HG03442 (cell line): ENCODE measurements around the gene CCN5.
"Not testable (repeated sequence)": the region's sequence is repeated elsewhere in the genome, so short reads cannot be mapped to it uniquely, and the experiment has no call there.

Source experiments
- ATAC-seq: cut with Tn5 transposase; IDR thresholded peaks from one replicate; pipeline ENCODE4 v1.9.1; 2021; ENCODE audit warnings: mild to moderate bottlenecking, moderate library complexity; ENCODE audit not compliant: unreplicated experiment

The CCN5 gene

GRCh38 chr20:44694159-44694558 is 21.0 kb upstream of the CCN5 start:
- ATAC-seq, result no peak

DNA sequence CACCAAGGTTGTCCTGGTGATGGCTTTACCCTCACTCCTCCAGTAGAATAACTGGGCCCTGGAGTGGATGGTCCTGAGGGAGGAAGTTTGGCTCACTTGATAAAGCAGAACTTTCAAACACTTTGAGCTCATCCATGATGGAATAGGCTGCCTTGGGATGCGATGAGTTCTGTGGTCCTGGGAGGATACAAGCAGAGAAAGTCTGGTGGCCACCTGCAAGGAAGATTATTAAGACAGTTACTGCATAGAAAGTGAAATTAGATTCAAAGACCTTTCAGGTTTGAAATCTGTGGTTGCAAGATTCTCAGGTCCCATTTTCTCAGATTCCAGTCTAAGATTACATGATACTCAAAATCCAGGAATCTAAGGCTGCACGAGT is 19.9 kb upstream of the CCN5 start:
- no peak for ATAC-seq

- ATAC-seq, result no peak
These were observed 19.4 kb upstream of the CCN5 start for GRCh38 chr20:44695674-44696300.

DNA sequence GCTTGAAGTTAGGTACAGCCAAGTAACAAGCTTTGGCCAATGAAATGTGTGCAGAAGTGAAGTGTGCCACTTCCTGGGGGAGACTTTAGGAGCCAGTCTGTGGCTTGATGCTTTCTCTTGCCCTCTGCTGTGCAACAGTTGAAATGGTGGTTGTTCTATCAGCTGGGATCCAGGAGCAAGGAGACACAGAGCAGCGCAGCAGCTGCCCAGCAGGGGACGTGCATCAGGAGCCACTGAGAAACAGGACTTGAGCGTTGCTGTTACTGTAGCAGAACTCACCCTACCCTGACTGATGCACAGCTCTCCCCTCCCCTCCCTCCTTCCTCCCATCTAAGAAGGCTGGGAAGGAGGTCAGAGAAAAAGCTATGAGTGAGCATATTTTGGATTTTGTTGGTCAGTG is 18.9 kb upstream of the CCN5 start:
- ATAC-seq, result no peak

DNA sequence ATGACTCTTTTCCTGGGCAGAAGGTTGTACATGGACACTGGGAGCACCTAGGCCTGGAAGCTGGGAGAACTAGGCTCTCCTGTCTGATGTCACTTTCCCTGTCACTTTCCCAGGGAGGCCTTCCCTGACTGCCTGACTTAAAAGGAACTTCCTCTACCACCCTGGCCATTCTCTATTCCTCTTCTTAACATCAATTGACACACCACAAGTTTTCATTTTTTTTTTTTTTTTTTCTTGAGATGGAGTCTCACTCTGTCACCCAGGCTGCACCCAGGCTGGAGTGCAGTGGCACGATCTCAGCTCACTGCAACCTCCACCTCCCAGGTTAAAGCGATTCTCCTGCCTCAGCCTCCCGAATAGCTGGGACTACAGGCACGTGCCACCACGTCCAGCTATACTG is 18.1 kb upstream of the CCN5 start:
- ATAC-seq, result not testable (repeated sequence)

GRCh38 chr20:44698351-44698750 is 16.8 kb upstream of the CCN5 start:
- ATAC-seq, result no peak

GRCh38 chr20:44700306-44700705 is 14.9 kb upstream of the CCN5 start:
- ATAC-seq, result no peak

GRCh38 chr20:44701118-44701857 is 13.9 kb upstream of the CCN5 start:
- ATAC-seq, result no peak

DNA sequence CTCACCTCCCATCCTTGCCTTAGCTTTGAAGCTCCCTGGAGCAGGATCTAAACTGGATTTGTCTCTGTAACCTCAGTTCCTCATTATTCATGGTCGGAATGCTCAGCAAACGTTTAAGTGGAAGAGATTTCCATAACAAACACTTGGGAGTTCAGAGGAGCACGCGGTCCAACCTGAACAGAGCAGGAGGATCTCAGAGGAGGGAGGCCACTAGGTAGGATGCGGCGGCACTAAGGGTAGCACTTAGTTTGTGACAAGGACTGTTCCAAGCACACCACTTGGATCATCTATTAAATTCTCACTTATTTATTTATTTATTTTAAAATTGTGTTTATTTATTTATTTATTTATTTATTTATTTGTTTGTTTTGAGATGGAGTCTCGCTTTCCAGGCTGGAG is 13.3 kb upstream of the CCN5 start:
- ATAC-seq, result no peak

DNA sequence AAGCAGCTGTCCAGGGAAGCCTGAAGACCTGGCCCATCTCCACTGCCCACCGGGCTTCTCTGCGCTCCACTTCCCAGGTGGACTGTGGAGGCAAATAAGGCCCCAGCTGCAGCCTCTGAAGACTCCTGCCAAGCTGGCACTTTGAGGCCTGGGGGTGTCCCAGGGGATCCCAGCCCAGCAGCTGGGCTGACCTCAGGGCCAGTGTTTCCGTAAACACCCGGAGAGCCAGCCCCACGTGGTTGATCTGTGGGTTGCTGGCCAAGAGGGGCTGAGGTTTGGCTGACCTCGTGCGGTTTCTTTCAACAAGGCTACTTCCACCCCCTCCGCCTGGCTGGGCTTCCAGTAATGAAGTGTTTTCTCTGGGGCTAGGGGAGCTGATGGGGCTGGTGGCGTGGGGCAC is 12.4 kb upstream of the CCN5 start:
- ATAC-seq, result no peak

- ATAC-seq, result no peak
These were observed 11.8 kb upstream of the CCN5 start for GRCh38 chr20:44703183-44703925.

- ATAC-seq, result no peak
These were observed 11.1 kb upstream of the CCN5 start for GRCh38 chr20:44703956-44704488.

DNA sequence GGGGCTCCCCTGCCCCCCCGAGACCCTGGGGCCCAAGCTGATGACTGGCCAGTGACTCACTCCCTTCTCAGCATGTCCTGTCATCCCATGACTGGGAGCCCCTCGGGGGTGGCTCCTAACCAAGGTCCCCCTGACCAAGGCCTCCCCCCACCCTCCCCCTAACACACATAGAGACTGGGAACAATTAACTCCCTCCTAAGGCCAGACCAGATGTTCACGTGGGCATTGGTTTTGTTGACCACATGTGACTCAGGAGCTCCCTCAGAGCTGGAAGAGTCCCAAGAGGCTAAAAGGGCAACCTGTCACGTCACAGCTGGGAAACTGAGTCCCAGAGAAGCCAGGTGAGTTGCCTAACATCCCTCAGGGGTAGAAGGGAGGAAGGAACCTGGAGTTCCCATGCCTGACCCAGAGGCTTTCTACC is 10.6 kb upstream of the CCN5 start:
- ATAC-seq, result no peak

GRCh38 chr20:44705364-44706094 is 9.6 kb upstream of the CCN5 start:
- ATAC-seq, result no peak

GRCh38 chr20:44706301-44707017 is 8.7 kb upstream of the CCN5 start:
- no peak for ATAC-seq

DNA sequence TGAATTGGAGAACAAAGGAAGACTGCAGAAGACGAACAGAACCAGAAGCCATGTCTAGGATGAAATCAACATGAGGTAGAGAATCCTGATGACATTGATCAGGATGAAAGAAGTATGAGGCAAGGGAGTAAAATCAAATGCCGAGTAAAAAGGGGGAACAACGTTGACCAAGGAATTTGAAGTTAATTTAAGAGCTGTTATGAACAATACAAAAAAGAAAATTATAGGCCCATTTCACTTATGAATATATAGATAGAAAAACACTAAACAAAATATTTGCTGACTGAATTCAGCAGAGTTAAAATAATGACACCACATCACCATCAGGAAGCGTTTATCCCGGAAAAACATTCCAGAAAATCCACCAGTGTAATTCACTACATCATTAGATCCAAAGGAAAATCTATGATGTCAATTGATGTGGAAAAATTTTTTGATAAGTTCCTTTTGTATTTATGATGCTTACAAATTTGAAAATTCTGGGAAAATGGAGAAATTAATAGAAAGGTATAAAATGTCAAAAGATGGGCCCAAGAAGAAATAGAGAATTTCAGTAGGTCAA is 8.1 kb upstream of the CCN5 start:
- no peak for ATAC-seq

DNA sequence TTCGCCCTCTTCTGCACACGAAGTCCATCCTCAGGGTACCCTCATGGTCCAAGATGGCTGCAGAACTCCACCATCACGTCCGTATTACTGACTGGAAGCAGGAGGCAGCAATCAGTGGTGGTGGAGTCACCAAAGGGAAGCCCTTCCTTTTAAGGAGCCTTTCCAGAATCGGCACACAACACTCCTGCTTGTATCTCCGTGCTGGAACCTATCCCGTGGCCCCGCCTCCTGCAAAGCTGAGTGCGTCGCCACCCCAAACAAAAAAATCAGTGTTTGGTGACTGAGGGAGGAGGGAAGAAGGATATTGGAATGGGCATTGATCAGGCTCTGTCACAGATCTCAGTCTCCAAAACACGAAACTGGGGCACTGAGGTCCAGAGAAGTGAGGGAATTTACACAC is 5.8 kb upstream of the CCN5 start:
- ATAC-seq, result no peak

DNA sequence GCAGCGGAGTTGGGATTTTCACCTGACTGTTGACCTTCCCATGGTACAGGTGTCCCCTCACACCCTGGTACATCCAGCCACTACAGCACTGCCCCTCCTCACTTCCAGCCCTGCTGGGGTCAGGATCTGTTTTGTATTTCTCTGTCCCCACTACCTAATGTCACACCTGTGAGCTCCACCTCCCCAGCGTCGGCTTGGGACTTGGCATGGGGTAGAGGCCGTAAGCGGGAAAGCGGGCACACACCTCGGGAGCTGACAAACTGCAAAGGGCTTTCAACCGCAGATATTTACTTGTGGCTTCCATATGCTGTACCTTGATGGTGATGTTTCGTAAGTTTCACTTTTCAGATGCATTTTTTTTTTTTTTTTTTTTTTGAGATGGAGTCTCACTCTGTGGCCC is 5.4 kb upstream of the CCN5 start:
- ATAC-seq, result no peak

- no peak for ATAC-seq
These were observed 3.9 kb upstream of the CCN5 start for GRCh38 chr20:44711237-44711636.

DNA sequence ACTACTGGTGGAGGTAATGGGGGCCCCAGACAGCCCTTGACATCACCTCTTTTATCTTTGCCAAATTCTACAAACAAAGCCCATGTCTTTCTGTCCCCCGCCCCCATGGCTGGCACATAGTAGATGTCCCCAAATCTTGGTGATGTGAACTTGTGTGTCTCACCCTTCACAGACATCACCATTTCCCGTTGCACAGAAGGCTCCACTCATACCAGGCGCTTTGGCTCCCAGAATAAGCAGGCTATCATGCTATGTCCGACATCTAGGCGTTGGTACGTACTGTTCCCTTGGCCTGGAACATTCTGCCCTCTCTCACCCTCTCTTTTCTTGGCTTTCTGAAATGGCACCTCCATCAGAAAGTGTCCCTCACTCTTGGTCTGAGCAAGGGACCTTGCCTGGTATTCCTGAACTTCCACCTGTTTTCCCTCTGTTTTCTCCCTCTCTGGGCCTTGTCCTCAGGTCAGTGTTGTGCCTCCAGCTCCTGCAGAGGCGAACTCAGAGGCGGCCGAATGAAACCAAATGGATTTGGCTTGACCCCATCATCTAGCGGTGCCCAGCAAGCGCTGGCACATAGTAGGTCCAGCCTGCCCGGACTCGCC is 968 bp upstream of the CCN5 start:
- no peak for ATAC-seq
